Fibroblast of lung (primary cell): ENCODE data around the gene KRT38. TPM values are rescaled to one million over a fixed set of nuclear protein-coding genes. Genes with fewer than 3 reads are reported as not detected.

Experiments
- DNase-seq, 2 donors: peaks; one replicate each; pipeline versions ENCODE4 v3.0.0 to v3.0.0-alpha.2; 2010; ENCODE audit warnings: low read depth in 2 of 2
- H2AFZ ChIP-seq: 2 replicates; pipeline ENCODE4 v1.5.1; 2012; ENCODE audit warnings: low read length, control low read depth, inconsistent platforms
- H3K27ac ChIP-seq: 2 replicates; pipeline ENCODE4 v1.5.1; 2011; ENCODE audit warnings: low read length, control low read depth; ENCODE audit not compliant: insufficient read depth
- H3K27me3 ChIP-seq: 2 replicates; pipeline ENCODE4 v1.5.1; 2011; ENCODE audit warnings: mild to moderate bottlenecking, low read length; ENCODE audit not compliant: control insufficient read depth, insufficient read depth
- H3K36me3 ChIP-seq: 2 replicates; pipeline ENCODE4 v1.5.1; 2011; ENCODE audit warnings: low read length; ENCODE audit not compliant: control insufficient read depth, insufficient read depth
- H3K4me1 ChIP-seq: 2 replicates; pipeline ENCODE4 v1.5.1; 2011; ENCODE audit warnings: low read length; ENCODE audit not compliant: control insufficient read depth, insufficient read depth; ENCODE audit errors: extremely low read depth
- H3K4me2 ChIP-seq: 2 replicates; pipeline ENCODE4 v1.5.1; 2011; ENCODE audit warnings: low read length, control low read depth; ENCODE audit not compliant: insufficient read depth; ENCODE audit errors: extremely low read depth
- H3K4me3 ChIP-seq, 4 experiments: fragments of 200-600 bp in 1 of 4; sonication (generic) in 1 of 4; replicated peaks in 1 of 4; 2 replicates each; pipeline ENCODE4 v1.5.1; 2011 to 2016; ENCODE audit warnings: low read length in 4 of 4, low read depth in 3 of 4, mild to moderate bottlenecking in 3 of 4, control low read depth in 2 of 4, inconsistent platforms in 1 of 4, mixed read lengths in 1 of 4; ENCODE audit not compliant: insufficient read depth in 1 of 4; ENCODE audit errors: control extremely low read depth in 1 of 4
- H3K79me2 ChIP-seq: 2 replicates; pipeline ENCODE4 v1.5.1; 2012; ENCODE audit warnings: mild to moderate bottlenecking, low read length, inconsistent platforms; ENCODE audit not compliant: control insufficient read depth, insufficient read depth
- H3K9ac ChIP-seq: 2 replicates; pipeline ENCODE4 v1.5.1; 2011; ENCODE audit warnings: mild to moderate bottlenecking, low read length, control low read depth; ENCODE audit not compliant: insufficient read depth
- H3K9me3 ChIP-seq: 2 replicates; pipeline ENCODE4 v1.5.1; 2012; ENCODE audit warnings: low read depth, low read length; ENCODE audit not compliant: control insufficient read depth, insufficient read depth
- H4K20me1 ChIP-seq: 2 replicates; pipeline ENCODE4 v1.5.1; 2011; ENCODE audit warnings: low read length; ENCODE audit not compliant: control insufficient read depth, insufficient read depth; ENCODE audit errors: extremely low read depth
- EZH2 ChIP-seq: IDR thresholded peaks from 2 replicates; pipeline ENCODE4 v1.5.1; 2012; ENCODE audit warnings: low read length, control low read depth, mild to moderate bottlenecking; ENCODE audit errors: missing control alignments
- polyA plus RNA-seq, 2 donors: library from polyadenylated mRNA; depleted of rRNA in 1 of 2; stranded (reverse) in 1 of 2; unstranded in 1 of 2; fragments of >200 nt; gene quantifications; 2 replicates each; pipeline ENCODE4 v1.2.1, GENCODE V29; 2011 to 2012; ENCODE audit warnings: missing spikeins in 1 of 2
- total RNA-seq: library from RNA; depleted of rRNA; stranded (reverse); fragments of >200 nt; gene quantifications from 2 replicates; pipeline ENCODE4 v1.2.1, GENCODE V29; 2014
- TF ChIP-seq, protein P1 (sequence below), 2 donors: IDR thresholded peaks in 1 of 2; conservative IDR thresholded peaks in 1 of 2; 1 replicate in 1 of 2; 2 replicates in 1 of 2; pipeline ENCODE4 v1.5.1; 2011 to 2012; ENCODE audit warnings: low read length in 2 of 2, control low read depth in 1 of 2, inconsistent platforms in 1 of 2, low read depth in 1 of 2, mild to moderate bottlenecking in 1 of 2

KRT38 gene
- total and polyA plus RNA-seq, 2 donors (not counting 1 experiment from before 2014, with no cell fraction given) = under 0.01 to 0.02 TPM

DNA sequence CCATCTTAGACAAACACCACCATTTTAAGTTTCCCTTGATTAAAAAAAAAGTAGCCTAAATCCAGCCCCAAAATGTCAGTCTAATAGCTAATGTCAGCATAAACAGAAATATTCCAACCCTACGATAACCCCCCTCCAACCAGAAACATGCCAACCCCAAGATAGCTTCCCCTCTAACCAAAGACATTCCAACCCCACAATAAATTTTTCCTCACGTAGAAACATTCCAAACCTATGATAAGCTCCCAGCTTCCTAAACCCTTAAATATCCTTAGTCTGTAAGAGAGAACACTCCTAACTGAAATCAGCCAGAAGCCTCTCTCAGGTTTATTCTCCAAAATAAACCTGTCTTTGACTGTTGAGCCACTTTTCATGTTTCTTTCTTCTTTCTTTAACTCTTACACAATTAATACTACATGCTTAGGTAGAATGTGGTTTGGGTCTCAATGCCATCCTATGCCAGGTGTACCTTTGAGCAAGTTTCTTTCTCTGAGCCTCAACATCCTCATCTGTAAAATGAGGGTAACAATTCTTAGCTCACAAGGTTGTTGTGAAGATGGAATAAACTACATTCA, 10.5 kb upstream of the KRT38 start:
- Histone ChIP-seq H3K79me2 (no peaks in the 10 kb centered on the region), H3K27me3 (peaks cover 2% of the 10 kb centered on the region), H2AFZ (no peak overlapping the region), H3K4me3 (no peak overlapping the region), H3K4me2 (no peak overlapping the region), H3K36me3 (no peaks in the 10 kb centered on the region), H3K27ac (no peak overlapping the region), H3K9me3 (no peaks in the 10 kb centered on the region), H3K9ac (no peak overlapping the region), H4K20me1 (no peaks in the 10 kb centered on the region), H3K4me1 (peaks cover 2% of the 10 kb centered on the region)
- TF ChIP-seq EZH2 = no peak
- TF ChIP-seq, protein P1, sequence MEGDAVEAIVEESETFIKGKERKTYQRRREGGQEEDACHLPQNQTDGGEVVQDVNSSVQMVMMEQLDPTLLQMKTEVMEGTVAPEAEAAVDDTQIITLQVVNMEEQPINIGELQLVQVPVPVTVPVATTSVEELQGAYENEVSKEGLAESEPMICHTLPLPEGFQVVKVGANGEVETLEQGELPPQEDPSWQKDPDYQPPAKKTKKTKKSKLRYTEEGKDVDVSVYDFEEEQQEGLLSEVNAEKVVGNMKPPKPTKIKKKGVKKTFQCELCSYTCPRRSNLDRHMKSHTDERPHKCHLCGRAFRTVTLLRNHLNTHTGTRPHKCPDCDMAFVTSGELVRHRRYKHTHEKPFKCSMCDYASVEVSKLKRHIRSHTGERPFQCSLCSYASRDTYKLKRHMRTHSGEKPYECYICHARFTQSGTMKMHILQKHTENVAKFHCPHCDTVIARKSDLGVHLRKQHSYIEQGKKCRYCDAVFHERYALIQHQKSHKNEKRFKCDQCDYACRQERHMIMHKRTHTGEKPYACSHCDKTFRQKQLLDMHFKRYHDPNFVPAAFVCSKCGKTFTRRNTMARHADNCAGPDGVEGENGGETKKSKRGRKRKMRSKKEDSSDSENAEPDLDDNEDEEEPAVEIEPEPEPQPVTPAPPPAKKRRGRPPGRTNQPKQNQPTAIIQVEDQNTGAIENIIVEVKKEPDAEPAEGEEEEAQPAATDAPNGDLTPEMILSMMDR (conservative IDR thresholded peaks at IDR 0.05 in 1 of 2, IDR thresholded peaks at IDR 0.05 in 1 of 2; ENCODE audit: low read depth in 1 of 2, low read length in 2 of 2) = no peak
- peak in 1 of 2 donors; percentile 51 for DNase-seq

DNA sequence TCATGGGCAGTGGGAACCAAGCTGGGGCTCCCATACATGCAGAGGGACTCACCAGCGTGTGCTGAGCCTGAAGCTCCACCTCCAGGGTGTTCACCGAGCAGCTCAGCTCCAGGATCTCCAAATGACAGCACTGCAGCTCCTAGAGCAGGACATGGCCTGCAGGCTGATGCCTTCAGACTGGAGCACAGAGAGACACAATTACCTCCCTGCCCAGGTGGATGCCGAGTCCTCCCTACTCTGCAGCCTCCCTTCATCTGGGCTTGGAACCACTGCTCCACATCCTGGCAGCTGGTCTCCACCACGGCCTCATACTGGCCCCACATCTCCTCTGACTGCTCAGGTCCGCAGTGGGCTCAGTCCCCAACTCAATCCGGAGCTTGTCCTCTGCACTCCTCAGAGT, 8.2 kb upstream of the KRT38 start:
- Histone ChIP-seq H3K9me3 (no peaks in the 10 kb centered on the region), H3K4me1 (peaks cover 2% of the 10 kb centered on the region), H3K4me3 (no peak overlapping the region), H4K20me1 (no peaks in the 10 kb centered on the region), H3K36me3 (no peaks in the 10 kb centered on the region), H3K4me2 (no peak overlapping the region), H3K27ac (no peak overlapping the region), H3K9ac (no peak overlapping the region), H3K79me2 (no peaks in the 10 kb centered on the region), H3K27me3 (peaks cover 2% of the 10 kb centered on the region), H2AFZ (no peak overlapping the region)
- TF ChIP-seq, protein P1 (conservative IDR thresholded peaks at IDR 0.05 in 1 of 2, IDR thresholded peaks at IDR 0.05 in 1 of 2; ENCODE audit: low read depth in 1 of 2, low read length in 2 of 2) = no peak
- TF ChIP-seq EZH2 = no peak
- no peak for DNase-seq

DNA sequence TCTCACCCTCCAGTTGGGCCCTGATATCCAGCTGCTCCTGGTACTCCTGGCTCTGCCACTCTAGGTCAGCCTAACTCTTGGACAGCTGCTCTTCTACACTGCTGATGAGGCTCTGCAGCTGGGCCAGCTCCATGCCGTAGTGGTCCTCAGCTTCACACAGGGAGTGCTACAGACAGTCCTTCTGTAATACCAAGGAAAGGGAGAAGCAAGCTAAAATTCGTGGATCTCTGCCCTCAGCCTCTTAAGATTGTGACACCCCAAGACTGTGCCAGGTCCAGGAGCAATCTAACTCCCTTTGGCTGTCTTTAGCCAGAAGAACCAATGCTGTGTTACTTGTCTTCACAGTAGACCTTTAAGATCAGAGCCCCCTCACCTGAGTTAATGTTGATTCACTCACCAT, 7.7 kb upstream of the KRT38 start:
- Histone ChIP-seq H3K36me3 (no peaks in the 10 kb centered on the region), H3K4me1 (peaks cover 2% of the 10 kb centered on the region), H3K27ac (no peak overlapping the region), H3K9ac (no peak overlapping the region), H3K27me3 (peaks cover 2% of the 10 kb centered on the region), H3K79me2 (no peaks in the 10 kb centered on the region), H3K9me3 (no peaks in the 10 kb centered on the region), H4K20me1 (no peaks in the 10 kb centered on the region), H3K4me2 (no peak overlapping the region), H2AFZ (no peak overlapping the region), H3K4me3 (no peak overlapping the region)
- TF ChIP-seq, protein P1 (conservative IDR thresholded peaks at IDR 0.05 in 1 of 2, IDR thresholded peaks at IDR 0.05 in 1 of 2; ENCODE audit: low read depth in 1 of 2, low read length in 2 of 2) = no peak
- no peak for TF ChIP-seq EZH2
- no peak for DNase-seq
